Lung (tissue), 12 donors: ENCODE results near the gene C16orf90. TPM values are rescaled to one million over a fixed set of nuclear protein-coding genes. Genes with fewer than 3 reads are reported as not detected.

Experiments
- ATAC-seq: fragments of 200-7000 bp; cut with Tn5 transposase; one replicate; pipeline ENCODE4 v1.9.1; 2020; ENCODE audit warnings: moderate number of reproducible peaks; ENCODE audit not compliant: insufficient read depth, low FRiP score
- DNase-seq, 3 donors: peaks; one replicate each; pipeline ENCODE4 v3.0.0-alpha.2; 2013 to 2017
- H3K27ac ChIP-seq, 2 donors: one replicate each; pipeline ENCODE4 v1.5.1; 2013; ENCODE audit warnings: mild to moderate bottlenecking in 2 of 2, moderate library complexity in 2 of 2, control low read depth in 1 of 2, inconsistent platforms in 1 of 2, low read depth in 1 of 2, low read length in 1 of 2
- H3K27me3 ChIP-seq, 3 donors: one replicate each; pipeline ENCODE4 v1.5.1; 2013; ENCODE audit warnings: low read length in 2 of 3; ENCODE audit not compliant: control insufficient read depth in 3 of 3, insufficient read depth in 3 of 3
- H3K36me3 ChIP-seq, 4 donors: one replicate each; pipeline ENCODE4 v1.5.1; 2013; ENCODE audit warnings: low read length in 4 of 4, mild to moderate bottlenecking in 1 of 4, moderate library complexity in 1 of 4; ENCODE audit not compliant: control insufficient read depth in 4 of 4, insufficient read depth in 4 of 4
- H3K4me1 ChIP-seq, 5 donors: one replicate each; pipeline ENCODE4 v1.5.1; 2013; ENCODE audit warnings: low read length in 5 of 5, mild to moderate bottlenecking in 2 of 5, moderate library complexity in 1 of 5; ENCODE audit not compliant: control insufficient read depth in 5 of 5, insufficient read depth in 5 of 5
- H3K4me3 ChIP-seq: one replicate; pipeline ENCODE4 v1.5.1; 2013; ENCODE audit warnings: mild to moderate bottlenecking, control low read depth, moderate library complexity
- H3K9ac ChIP-seq, 2 donors: one replicate each; pipeline ENCODE4 v1.5.1; 2013; ENCODE audit warnings: low read length in 2 of 2, control low read depth in 1 of 2; ENCODE audit not compliant: insufficient read depth in 1 of 2
- H3K9me3 ChIP-seq, 4 donors: one replicate each; pipeline ENCODE4 v1.5.1; 2013; ENCODE audit warnings: low read length in 3 of 4, mild to moderate bottlenecking in 1 of 4, moderate library complexity in 1 of 4; ENCODE audit not compliant: control insufficient read depth in 4 of 4, insufficient read depth in 3 of 4
- WGBS, 2 donors: extraction: QIAGEN DNeasy Blood & Tissue Kit; methylation state at CpG; one replicate each; pipeline ENCODE4 v1.1.7; 2013; 5-methylcytosine and 5-hydroxymethylcytosine counted together
- polyA plus RNA-seq, 2 donors: library from polyadenylated mRNA; stranded (reverse); fragments of 200-250 nt; gene quantifications; one replicate each; pipeline ENCODE4 v1.2.1, GENCODE V29; 2013
- total RNA-seq, 2 donors: library from RNA; depleted of rRNA in 1 of 2; stranded (reverse); fragments of >200 nt in 1 of 2; gene quantifications; one replicate each; pipeline ENCODE4 v1.2.1, GENCODE V29; 2014 to 2021
- TF ChIP-seq, protein P1 (sequence below): IDR thresholded peaks from 2 replicates; pipeline ENCODE4 v1.5.1; 2012; ENCODE audit warnings: mild to moderate bottlenecking; ENCODE audit errors: control extremely low read depth, extremely low read depth
- donor health status: control.
- donor health status: control.
- donor health status: Bipolar disorder and iron deficiency.
- donor health status: healthy.
- donor health status: DM: yes; HTN: yes; CAD: no.

The C16orf90 gene
- total and polyA plus RNA-seq, 4 donors: not detected

- H3K4me1 ChIP-seq: peaks cover 0 to 4% (median 0%) of the 10 kb centered on the region in 5 donors
- WGBS, 2 donors: 69 to 86% methylated on average over 4 of the region's 4 CpGs
- H3K4me3 ChIP-seq: no peak overlapping the region
- H3K9ac ChIP-seq: no peak overlapping the region
- peaks cover 4 to 29% (median 21%) of the 10 kb centered on the region in 4 donors for H3K36me3 ChIP-seq
- no peaks in the 10 kb centered on the region for H3K27me3 ChIP-seq
- DNase-seq: no peak
- H3K27ac ChIP-seq: no peak overlapping the region
- TF ChIP-seq, protein P1, sequence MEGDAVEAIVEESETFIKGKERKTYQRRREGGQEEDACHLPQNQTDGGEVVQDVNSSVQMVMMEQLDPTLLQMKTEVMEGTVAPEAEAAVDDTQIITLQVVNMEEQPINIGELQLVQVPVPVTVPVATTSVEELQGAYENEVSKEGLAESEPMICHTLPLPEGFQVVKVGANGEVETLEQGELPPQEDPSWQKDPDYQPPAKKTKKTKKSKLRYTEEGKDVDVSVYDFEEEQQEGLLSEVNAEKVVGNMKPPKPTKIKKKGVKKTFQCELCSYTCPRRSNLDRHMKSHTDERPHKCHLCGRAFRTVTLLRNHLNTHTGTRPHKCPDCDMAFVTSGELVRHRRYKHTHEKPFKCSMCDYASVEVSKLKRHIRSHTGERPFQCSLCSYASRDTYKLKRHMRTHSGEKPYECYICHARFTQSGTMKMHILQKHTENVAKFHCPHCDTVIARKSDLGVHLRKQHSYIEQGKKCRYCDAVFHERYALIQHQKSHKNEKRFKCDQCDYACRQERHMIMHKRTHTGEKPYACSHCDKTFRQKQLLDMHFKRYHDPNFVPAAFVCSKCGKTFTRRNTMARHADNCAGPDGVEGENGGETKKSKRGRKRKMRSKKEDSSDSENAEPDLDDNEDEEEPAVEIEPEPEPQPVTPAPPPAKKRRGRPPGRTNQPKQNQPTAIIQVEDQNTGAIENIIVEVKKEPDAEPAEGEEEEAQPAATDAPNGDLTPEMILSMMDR: no peak
- no peak for ATAC-seq
- no peaks in the 10 kb centered on the region for H3K9me3 ChIP-seq
Measured at GRCh38 chr16:3538222-3538621, 42.9 kb upstream of the C16orf90 start.

GRCh38 chr16:3536851-3537250, 41.6 kb upstream of the C16orf90 start:
- TF ChIP-seq, protein P1: no peak
- H3K4me1 ChIP-seq: no peaks in the 10 kb centered on the region
- WGBS, 2 donors: 76 to 85% methylated on average over 4 of the region's 4 CpGs
- no peak overlapping the region for H3K27ac ChIP-seq
- DNase-seq (no peak), ATAC-seq (no peak)
- peaks cover 10 to 37% (median 25%) of the 10 kb centered on the region in 4 donors for H3K36me3 ChIP-seq
- no peaks in the 10 kb centered on the region for H3K27me3 ChIP-seq
- no peaks in the 10 kb centered on the region for H3K9me3 ChIP-seq
- no peak overlapping the region for H3K9ac ChIP-seq
- H3K4me3 ChIP-seq: no peak overlapping the region

DNA sequence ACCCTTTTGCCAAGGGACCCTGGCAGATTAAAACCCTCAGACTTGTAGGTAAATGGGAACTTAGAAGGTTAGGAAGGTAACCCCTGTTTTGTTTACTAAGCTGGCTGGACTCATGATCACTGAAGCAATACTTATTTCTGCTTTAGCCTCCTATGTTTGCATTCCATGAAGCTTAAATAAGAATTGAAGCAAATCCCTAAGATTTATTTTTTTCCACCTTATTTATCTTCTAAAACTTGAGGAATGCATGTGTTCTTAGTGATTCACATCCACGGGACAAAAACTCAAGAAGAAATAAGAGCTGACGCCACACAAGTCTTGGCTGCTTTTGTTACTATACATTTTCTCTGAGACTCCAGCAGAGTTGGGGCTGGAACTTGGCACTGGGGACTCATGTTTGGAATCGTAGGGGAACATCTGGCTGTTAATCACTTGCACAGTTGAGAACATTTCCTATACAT, 41.0 kb upstream of the C16orf90 start:
- Histone ChIP-seq H3K4me3 (no peak overlapping the region), H3K9me3 (no peaks in the 10 kb centered on the region), H3K9ac (no peak overlapping the region), H3K36me3 (peaks cover 10 to 37% (median 23%) of the 10 kb centered on the region in 4 donors), H3K27ac (no peak overlapping the region), H3K4me1 (no peaks in the 10 kb centered on the region), H3K27me3 (no peaks in the 10 kb centered on the region)
- TF ChIP-seq, protein P1: no peak
- no peak for ATAC-seq
- peak in 2 of 3 donors; percentile 5 to 18 for DNase-seq
- 85 to 86% methylated on average over 3 of the region's 3 CpGs for WGBS, 2 donors

GRCh38 chr16:3534126-3534525, 38.8 kb upstream of the C16orf90 start:
- Histone ChIP-seq H3K36me3 (peaks cover 6 to 37% (median 29%) of the 10 kb centered on the region in 4 donors), H3K4me3 (no peak overlapping the region), H3K4me1 (no peaks in the 10 kb centered on the region), H3K27ac (no peak overlapping the region), H3K9ac (no peak overlapping the region), H3K27me3 (no peaks in the 10 kb centered on the region), H3K9me3 (no peaks in the 10 kb centered on the region)
- TF ChIP-seq, protein P1: no peak
- 94 to 96% methylated on average over 10 of the region's 10 CpGs for WGBS, 2 donors
- DNase-seq (no peak), ATAC-seq (no peak)
